ENCODE data around the gene FLT3. TPM values are rescaled to one million over a fixed set of nuclear protein-coding genes. Genes with fewer than 3 reads are reported as not detected.

FLT3 gene
- total and polyA plus RNA-seq, 4 donors = 0.14 to 0.84 (median 0.42) TPM

DNA sequence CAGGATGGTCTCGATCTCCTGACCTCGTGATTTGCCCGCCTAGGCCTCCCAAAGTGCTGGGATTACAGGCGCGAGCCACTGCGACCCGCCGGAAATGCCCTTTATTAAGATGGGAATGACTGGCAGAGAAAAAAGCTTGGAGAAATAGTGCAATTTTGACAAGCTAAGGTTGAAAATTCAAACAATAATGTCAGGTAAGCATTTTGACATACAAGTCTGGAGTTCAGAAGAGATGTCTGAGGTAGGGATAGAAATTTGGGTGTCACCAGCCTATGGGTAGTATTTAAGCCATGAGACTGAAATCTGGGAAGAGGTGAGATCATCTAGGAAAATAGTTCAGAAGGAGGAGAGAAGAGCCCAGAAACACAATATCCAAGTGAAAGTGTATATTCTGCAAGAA is 20.8 kb upstream of the FLT3 start:
- Histone ChIP-seq H3K9me3 (ENCODE audit: control insufficient read depth in 4 of 4, low read length in 3 of 4) (no peaks in the 10 kb centered on the region), H3K27me3 (ENCODE audit: control insufficient read depth in 4 of 4, insufficient read depth in 4 of 4, low read length in 3 of 4) (no peaks in the 10 kb centered on the region), H3K4me1 (ENCODE audit: control insufficient read depth in 4 of 4, insufficient read depth in 4 of 4, low read length in 3 of 4) (no peaks in the 10 kb centered on the region), H3K4me3 (ENCODE audit: low read depth in 1 of 3, low read length in 3 of 3) (no peak overlapping the region), H3K27ac (ENCODE audit: low read depth in 1 of 2, low read length in 2 of 2) (no peak overlapping the region), H3K9ac (ENCODE audit: low read depth in 1 of 2, low read length in 2 of 2) (no peak overlapping the region), H3K36me3 (ENCODE audit: control insufficient read depth in 4 of 4, insufficient read depth in 3 of 4, low read depth in 1 of 4, low read length in 3 of 4) (no peaks in the 10 kb centered on the region)
- TF ChIP-seq, protein P1, sequence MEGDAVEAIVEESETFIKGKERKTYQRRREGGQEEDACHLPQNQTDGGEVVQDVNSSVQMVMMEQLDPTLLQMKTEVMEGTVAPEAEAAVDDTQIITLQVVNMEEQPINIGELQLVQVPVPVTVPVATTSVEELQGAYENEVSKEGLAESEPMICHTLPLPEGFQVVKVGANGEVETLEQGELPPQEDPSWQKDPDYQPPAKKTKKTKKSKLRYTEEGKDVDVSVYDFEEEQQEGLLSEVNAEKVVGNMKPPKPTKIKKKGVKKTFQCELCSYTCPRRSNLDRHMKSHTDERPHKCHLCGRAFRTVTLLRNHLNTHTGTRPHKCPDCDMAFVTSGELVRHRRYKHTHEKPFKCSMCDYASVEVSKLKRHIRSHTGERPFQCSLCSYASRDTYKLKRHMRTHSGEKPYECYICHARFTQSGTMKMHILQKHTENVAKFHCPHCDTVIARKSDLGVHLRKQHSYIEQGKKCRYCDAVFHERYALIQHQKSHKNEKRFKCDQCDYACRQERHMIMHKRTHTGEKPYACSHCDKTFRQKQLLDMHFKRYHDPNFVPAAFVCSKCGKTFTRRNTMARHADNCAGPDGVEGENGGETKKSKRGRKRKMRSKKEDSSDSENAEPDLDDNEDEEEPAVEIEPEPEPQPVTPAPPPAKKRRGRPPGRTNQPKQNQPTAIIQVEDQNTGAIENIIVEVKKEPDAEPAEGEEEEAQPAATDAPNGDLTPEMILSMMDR (IDR thresholded peaks at IDR 0.05; ENCODE audit: low read depth, low read length, missing input control) = no peak
- TF ChIP-seq, protein P2, sequence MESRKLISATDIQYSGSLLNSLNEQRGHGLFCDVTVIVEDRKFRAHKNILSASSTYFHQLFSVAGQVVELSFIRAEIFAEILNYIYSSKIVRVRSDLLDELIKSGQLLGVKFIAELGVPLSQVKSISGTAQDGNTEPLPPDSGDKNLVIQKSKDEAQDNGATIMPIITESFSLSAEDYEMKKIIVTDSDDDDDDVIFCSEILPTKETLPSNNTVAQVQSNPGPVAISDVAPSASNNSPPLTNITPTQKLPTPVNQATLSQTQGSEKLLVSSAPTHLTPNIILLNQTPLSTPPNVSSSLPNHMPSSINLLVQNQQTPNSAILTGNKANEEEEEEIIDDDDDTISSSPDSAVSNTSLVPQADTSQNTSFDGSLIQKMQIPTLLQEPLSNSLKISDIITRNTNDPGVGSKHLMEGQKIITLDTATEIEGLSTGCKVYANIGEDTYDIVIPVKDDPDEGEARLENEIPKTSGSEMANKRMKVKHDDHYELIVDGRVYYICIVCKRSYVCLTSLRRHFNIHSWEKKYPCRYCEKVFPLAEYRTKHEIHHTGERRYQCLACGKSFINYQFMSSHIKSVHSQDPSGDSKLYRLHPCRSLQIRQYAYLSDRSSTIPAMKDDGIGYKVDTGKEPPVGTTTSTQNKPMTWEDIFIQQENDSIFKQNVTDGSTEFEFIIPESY (IDR thresholded peaks at IDR 0.05) = no peak
- no peak for TF ChIP-seq JUND (IDR thresholded peaks at IDR 0.05)
- no peak for TF ChIP-seq HNF4G (IDR thresholded peaks at IDR 0.05)
- TF ChIP-seq, protein P3, sequence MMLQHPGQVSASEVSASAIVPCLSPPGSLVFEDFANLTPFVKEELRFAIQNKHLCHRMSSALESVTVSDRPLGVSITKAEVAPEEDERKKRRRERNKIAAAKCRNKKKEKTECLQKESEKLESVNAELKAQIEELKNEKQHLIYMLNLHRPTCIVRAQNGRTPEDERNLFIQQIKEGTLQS (IDR thresholded peaks at IDR 0.05) = no peak
- TF ChIP-seq HNF4A (conservative IDR thresholded peaks at IDR 0.05) = no peak
- TF ChIP-seq NR2F2 (IDR thresholded peaks at IDR 0.05) = no peak
- WGBS = 95% methylated on average over 8 of the region's 8 CpGs
- no peak for DNase-seq (ENCODE audit: low spot score)

DNA sequence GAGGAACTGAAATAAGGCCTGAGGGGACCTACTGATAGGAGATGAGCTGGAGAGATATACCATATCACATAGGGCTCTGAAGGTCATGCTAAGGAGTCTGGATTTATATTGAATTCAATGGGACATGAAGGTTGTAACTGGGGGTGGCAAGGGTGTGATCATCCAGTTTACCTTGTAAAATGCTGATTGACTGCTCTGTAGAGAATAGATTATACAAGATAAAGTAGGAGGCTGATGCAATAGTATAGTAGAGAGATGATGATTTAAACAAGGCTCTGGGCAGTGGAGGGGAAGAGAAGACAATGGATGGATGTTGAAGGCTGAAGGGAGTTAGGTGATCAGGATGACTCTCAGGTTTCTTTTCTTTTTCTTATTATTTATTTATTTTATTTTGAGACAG is 19.9 kb upstream of the FLT3 start:
- Histone ChIP-seq H3K4me3 (ENCODE audit: low read depth in 1 of 3, low read length in 3 of 3) (no peak overlapping the region), H3K9ac (ENCODE audit: low read depth in 1 of 2, low read length in 2 of 2) (no peak overlapping the region), H3K36me3 (ENCODE audit: control insufficient read depth in 4 of 4, insufficient read depth in 3 of 4, low read depth in 1 of 4, low read length in 3 of 4) (no peaks in the 10 kb centered on the region), H3K9me3 (ENCODE audit: control insufficient read depth in 4 of 4, low read length in 3 of 4) (no peaks in the 10 kb centered on the region), H3K4me1 (ENCODE audit: control insufficient read depth in 4 of 4, insufficient read depth in 4 of 4, low read length in 3 of 4) (no peaks in the 10 kb centered on the region), H3K27me3 (ENCODE audit: control insufficient read depth in 4 of 4, insufficient read depth in 4 of 4, low read length in 3 of 4) (peaks cover 0 to 2% (median 0%) of the 10 kb centered on the region in 4 donors), H3K27ac (ENCODE audit: low read depth in 1 of 2, low read length in 2 of 2) (no peak overlapping the region)
- DNase-seq (ENCODE audit: low spot score) = no peak
- TF ChIP-seq RAD21 (IDR thresholded peaks at IDR 0.05) = no peak
- TF ChIP-seq, protein P4, sequence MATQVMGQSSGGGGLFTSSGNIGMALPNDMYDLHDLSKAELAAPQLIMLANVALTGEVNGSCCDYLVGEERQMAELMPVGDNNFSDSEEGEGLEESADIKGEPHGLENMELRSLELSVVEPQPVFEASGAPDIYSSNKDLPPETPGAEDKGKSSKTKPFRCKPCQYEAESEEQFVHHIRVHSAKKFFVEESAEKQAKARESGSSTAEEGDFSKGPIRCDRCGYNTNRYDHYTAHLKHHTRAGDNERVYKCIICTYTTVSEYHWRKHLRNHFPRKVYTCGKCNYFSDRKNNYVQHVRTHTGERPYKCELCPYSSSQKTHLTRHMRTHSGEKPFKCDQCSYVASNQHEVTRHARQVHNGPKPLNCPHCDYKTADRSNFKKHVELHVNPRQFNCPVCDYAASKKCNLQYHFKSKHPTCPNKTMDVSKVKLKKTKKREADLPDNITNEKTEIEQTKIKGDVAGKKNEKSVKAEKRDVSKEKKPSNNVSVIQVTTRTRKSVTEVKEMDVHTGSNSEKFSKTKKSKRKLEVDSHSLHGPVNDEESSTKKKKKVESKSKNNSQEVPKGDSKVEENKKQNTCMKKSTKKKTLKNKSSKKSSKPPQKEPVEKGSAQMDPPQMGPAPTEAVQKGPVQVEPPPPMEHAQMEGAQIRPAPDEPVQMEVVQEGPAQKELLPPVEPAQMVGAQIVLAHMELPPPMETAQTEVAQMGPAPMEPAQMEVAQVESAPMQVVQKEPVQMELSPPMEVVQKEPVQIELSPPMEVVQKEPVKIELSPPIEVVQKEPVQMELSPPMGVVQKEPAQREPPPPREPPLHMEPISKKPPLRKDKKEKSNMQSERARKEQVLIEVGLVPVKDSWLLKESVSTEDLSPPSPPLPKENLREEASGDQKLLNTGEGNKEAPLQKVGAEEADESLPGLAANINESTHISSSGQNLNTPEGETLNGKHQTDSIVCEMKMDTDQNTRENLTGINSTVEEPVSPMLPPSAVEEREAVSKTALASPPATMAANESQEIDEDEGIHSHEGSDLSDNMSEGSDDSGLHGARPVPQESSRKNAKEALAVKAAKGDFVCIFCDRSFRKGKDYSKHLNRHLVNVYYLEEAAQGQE (IDR thresholded peaks at IDR 0.05) = no peak
- no peak for TF ChIP-seq YY1 (IDR thresholded peaks at IDR 0.05)
- no peak for TF ChIP-seq RXRA (IDR thresholded peaks at IDR 0.05)
- no peak for TF ChIP-seq FOXA2 (IDR thresholded peaks at IDR 0.05)
- TF ChIP-seq GABPA (IDR thresholded peaks at IDR 0.05 in 1 of 2, conservative IDR thresholded peaks at IDR 0.05 in 1 of 2) = no peak
- TF ChIP-seq EGR1 (IDR thresholded peaks at IDR 0.05; ENCODE audit: low read depth in 2 of 2) = no peak
- TF ChIP-seq, protein P5, sequence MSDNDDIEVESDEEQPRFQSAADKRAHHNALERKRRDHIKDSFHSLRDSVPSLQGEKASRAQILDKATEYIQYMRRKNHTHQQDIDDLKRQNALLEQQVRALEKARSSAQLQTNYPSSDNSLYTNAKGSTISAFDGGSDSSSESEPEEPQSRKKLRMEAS (IDR thresholded peaks at IDR 0.05) = no peak

All from liver (tissue), 9 donors.